ENCODE results near the gene RAD51AP2. TPM values are rescaled to one million over a fixed set of nuclear protein-coding genes. Genes with fewer than 3 reads are reported as not detected.

Gene RAD51AP2
- total and polyA plus RNA-seq, 3 donors from 2014 or later: 2.7 to 22.7 (median 11.1) TPM

DNA sequence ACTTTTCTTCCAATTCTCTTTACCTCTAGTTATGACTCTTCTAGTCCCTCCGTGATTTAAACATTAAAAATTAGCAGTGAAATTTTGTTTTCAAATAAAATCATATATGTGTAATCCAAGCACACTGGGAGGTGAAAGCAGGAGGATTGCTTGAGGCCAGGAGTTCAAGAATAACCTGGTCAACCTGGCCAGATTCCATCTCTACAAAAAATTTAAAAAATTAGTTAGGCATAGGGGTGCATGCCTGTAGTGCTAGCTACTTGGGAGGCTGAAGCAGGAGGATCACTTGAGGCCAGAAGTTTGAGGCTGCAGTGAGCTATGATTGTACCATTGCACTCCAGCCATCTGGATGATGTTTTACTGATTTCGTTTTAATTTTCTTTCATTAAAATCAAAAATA lies 15.3 kb upstream of the RAD51AP2 start:
- TF ChIP-seq, protein P1, sequence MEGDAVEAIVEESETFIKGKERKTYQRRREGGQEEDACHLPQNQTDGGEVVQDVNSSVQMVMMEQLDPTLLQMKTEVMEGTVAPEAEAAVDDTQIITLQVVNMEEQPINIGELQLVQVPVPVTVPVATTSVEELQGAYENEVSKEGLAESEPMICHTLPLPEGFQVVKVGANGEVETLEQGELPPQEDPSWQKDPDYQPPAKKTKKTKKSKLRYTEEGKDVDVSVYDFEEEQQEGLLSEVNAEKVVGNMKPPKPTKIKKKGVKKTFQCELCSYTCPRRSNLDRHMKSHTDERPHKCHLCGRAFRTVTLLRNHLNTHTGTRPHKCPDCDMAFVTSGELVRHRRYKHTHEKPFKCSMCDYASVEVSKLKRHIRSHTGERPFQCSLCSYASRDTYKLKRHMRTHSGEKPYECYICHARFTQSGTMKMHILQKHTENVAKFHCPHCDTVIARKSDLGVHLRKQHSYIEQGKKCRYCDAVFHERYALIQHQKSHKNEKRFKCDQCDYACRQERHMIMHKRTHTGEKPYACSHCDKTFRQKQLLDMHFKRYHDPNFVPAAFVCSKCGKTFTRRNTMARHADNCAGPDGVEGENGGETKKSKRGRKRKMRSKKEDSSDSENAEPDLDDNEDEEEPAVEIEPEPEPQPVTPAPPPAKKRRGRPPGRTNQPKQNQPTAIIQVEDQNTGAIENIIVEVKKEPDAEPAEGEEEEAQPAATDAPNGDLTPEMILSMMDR (IDR thresholded peaks at IDR 0.05): no peak
- no peak for TF ChIP-seq POLR2A (IDR thresholded peaks at IDR 0.05)
- intact Hi-C loops (cut with DNase I; ENCODE audit: low total_unique reads): no loop called here
- Histone ChIP-seq H3K9me3 (no peaks in the 10 kb centered on the region), H3K27me3 (no peaks in the 10 kb centered on the region), H3K4me1 (no peaks in the 10 kb centered on the region), H3K36me3 (ENCODE audit: low read depth, missing control alignments) (no peaks in the 10 kb centered on the region), H3K4me3 (no peak overlapping the region), H3K27ac (no peak overlapping the region)
- WGBS, 2 donors: 89 to 91% methylated on average over 2 of the region's 2 CpGs
- DNase-seq: no peak

GRCh38 chr2:17529771-17530170 lies 11.5 kb upstream of the RAD51AP2 start:
- Histone ChIP-seq H3K4me3 (no peak overlapping the region), H3K27ac (no peak overlapping the region), H3K27me3 (no peaks in the 10 kb centered on the region), H3K36me3 (ENCODE audit: low read depth, missing control alignments) (no peaks in the 10 kb centered on the region), H3K4me1 (no peaks in the 10 kb centered on the region), H3K9me3 (no peaks in the 10 kb centered on the region)
- WGBS, 2 donors: 73 to 75% methylated on average over 2 of the region's 2 CpGs
- DNase-seq: no peak
- intact Hi-C loops (cut with DNase I; ENCODE audit: low total_unique reads): no loop called here
- TF ChIP-seq POLR2A (IDR thresholded peaks at IDR 0.05): no peak

DNA sequence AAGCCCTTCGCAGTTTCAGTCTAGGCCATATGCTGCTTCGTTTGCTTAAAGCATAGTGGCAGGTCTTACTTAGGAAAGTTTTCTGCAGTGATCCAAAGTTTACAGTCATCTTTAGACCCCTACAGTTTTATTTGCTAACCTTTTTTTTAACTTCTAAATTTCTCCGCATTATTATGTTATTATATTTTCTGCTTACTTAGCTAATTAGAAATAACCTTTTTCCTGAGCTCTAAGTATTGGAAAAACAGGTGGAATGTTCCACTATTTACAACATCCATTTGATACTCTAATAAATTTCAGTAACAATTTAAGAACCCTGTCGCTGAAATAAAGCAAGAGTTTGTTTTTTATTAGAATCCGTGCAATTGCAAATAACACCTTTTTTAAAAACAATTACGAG lies 4.1 kb upstream of the RAD51AP2 start:
- Histone ChIP-seq H3K27me3 (no peaks in the 10 kb centered on the region), H3K4me1 (no peaks in the 10 kb centered on the region), H3K36me3 (ENCODE audit: low read depth, missing control alignments) (no peaks in the 10 kb centered on the region), H3K9me3 (no peaks in the 10 kb centered on the region), H3K4me3 (no peak overlapping the region), H3K27ac (no peak overlapping the region)
- 79 to 93% methylated on average over 6 of the region's 6 CpGs for WGBS, 2 donors
- DNase-seq: no peak
- intact Hi-C loops (cut with DNase I; ENCODE audit: low total_unique reads): no loop called here
- TF ChIP-seq, protein P1 (IDR thresholded peaks at IDR 0.05): no peak
- no peak for TF ChIP-seq POLR2A (IDR thresholded peaks at IDR 0.05)

DNA sequence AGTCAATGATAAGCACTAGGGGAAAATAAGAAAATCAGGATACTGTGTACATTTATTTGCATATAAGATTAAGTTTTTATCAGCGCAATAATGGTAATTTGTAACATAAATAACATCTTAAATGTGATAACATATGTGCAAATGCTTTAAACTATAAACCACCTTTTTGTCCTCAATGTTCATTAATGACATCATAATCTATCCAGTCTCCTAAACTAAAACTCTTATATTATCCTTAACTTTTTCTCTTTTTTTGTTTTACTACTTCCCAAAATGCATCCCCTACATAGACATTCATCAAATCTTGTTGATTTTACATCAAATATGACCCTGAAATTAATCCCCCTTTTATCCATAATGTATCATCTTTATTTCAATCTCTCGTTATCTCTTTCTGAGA lies 3.4 kb upstream of the RAD51AP2 start:
- H3K4me1 ChIP-seq: no peaks in the 10 kb centered on the region
- WGBS, 2 donors: 94 to 96% methylated on average over 2 of the region's 2 CpGs
- TF ChIP-seq POLR2A (IDR thresholded peaks at IDR 0.05): no peak
- TF ChIP-seq, protein P1 (IDR thresholded peaks at IDR 0.05): no peak
- H3K27me3 ChIP-seq: no peaks in the 10 kb centered on the region
- no peak for DNase-seq
- no peaks in the 10 kb centered on the region for H3K9me3 ChIP-seq
- H3K27ac ChIP-seq: no peak overlapping the region
- H3K36me3 ChIP-seq (ENCODE audit: low read depth, missing control alignments): no peaks in the 10 kb centered on the region
- intact Hi-C loops (cut with DNase I; ENCODE audit: low total_unique reads): no loop called here
- H3K4me3 ChIP-seq: no peak overlapping the region

DNA sequence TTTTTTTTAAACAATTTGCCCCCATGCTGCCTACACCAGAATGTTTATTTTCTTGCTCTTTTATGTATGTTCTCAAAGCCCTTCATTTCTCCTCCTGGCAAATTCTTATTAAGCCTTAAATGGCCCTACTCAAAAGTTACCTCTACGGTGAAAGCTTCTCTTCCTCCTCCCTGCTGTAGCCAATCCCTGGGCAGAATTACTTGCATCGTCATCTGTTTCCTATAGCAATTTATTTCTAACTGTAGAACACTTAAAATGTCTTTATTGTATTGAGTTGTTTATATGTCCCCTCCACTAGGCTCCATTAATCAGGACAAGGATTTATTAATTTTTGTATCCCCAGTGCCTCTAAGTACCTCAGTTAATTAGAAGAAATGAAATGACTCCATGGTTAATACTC lies 2.5 kb upstream of the RAD51AP2 start:
- no peaks in the 10 kb centered on the region for H3K36me3 ChIP-seq (ENCODE audit: low read depth, missing control alignments)
- H3K4me3 ChIP-seq: no peak overlapping the region
- H3K27me3 ChIP-seq: no peaks in the 10 kb centered on the region
- intact Hi-C loops (cut with DNase I; ENCODE audit: low total_unique reads): no loop called here
- DNase-seq: no peak
- no peaks in the 10 kb centered on the region for H3K4me1 ChIP-seq
- H3K27ac ChIP-seq: no peak overlapping the region
- WGBS, 2 donors: 86 to 97% methylated on average over 2 of the region's 2 CpGs
- no peak for TF ChIP-seq POLR2A (IDR thresholded peaks at IDR 0.05)
- TF ChIP-seq, protein P1 (IDR thresholded peaks at IDR 0.05): no peak
- H3K9me3 ChIP-seq: no peaks in the 10 kb centered on the region

All from testis (tissue), 3 donors.